Right atrium auricular region (tissue), 2 donors: ENCODE results near the gene CNRIP1. TPM values are rescaled to one million over a fixed set of nuclear protein-coding genes. Genes with fewer than 3 reads are reported as not detected.
A peak's percentile ranks its signal among the peaks of the same experiment; 100 is the strongest.

ENCODE experiments used
- DNase-seq: peaks from one replicate; pipeline ENCODE4 v3.0.0-alpha.2; 2019; ENCODE audit warnings: low spot score
- H3K27ac ChIP-seq, 2 donors: fragments of 200-600 bp; sonication (generic); 1 replicate in 1 of 2; 2 replicates in 1 of 2; pipeline ENCODE4 v1.5.1; 2016 to 2019
- H3K27me3 ChIP-seq, 2 donors: fragments of 200-600 bp; sonication (generic); one replicate each; pipeline versions ENCODE4 v1.5.1 to v1.6.0; 2017 to 2019
- H3K36me3 ChIP-seq: fragments of 200-600 bp; sonication (generic); one replicate; pipeline ENCODE4 v1.5.1; 2016
- H3K4me1 ChIP-seq, 2 donors: fragments of 200-600 bp; sonication (generic); one replicate each; pipeline versions ENCODE4 v1.5.1 to v1.6.0; 2017 to 2019
- H3K4me3 ChIP-seq, 2 donors: fragments of 200-600 bp; sonication (generic); 1 replicate in 1 of 2; 2 replicates in 1 of 2; pipeline ENCODE4 v1.5.1; 2017 to 2019; ENCODE audit warnings: mild to moderate bottlenecking in 1 of 2, moderate library complexity in 1 of 2
- H3K9me3 ChIP-seq, 2 donors: fragments of 200-600 bp; sonication (generic); one replicate each; pipeline ENCODE4 v1.5.1; 2019
- CTCF ChIP-seq, 2 donors: fragments of 200-600 bp; sonication (generic); IDR thresholded peaks; one replicate each; pipeline ENCODE4 v1.5.1; 2019; ENCODE audit warnings: antibody characterized with exemption in 2 of 2
- total RNA-seq, 2 donors: library from RNA; depleted of rRNA; stranded (reverse); fragments of >200 nt; gene quantifications; one replicate each; pipeline ENCODE4 v1.1.0, GENCODE V29; 2016

The CNRIP1 gene
- total RNA-seq, 2 donors from 2014 or later: 9.9 to 24.9 TPM

- no peak overlapping the region for H3K27ac ChIP-seq
- H3K4me3 ChIP-seq: no peak overlapping the region
- H3K27me3 ChIP-seq: no peaks in the 10 kb centered on the region
- DNase-seq: no peak
- H3K9me3 ChIP-seq: no peaks in the 10 kb centered on the region
- H3K4me1 ChIP-seq: peaks cover 0 to 10% of the 10 kb centered on the region in 2 donors
- H3K36me3 ChIP-seq: no peaks in the 10 kb centered on the region
- no peak for TF ChIP-seq CTCF (IDR thresholded peaks at IDR 0.05)
Observed at GRCh38 chr2:68295516-68295915, 24.2 kb downstream of the CNRIP1 start.

- Histone ChIP-seq H3K9me3 (no peaks in the 10 kb centered on the region), H3K4me1 (peaks cover 0 to 12% of the 10 kb centered on the region in 2 donors), H3K4me3 (no peak overlapping the region), H3K36me3 (no peaks in the 10 kb centered on the region), H3K27me3 (no peaks in the 10 kb centered on the region), H3K27ac (no peak overlapping the region)
- no peak for TF ChIP-seq CTCF (IDR thresholded peaks at IDR 0.05)
- DNase-seq: no peak
Observed at GRCh38 chr2:68294913-68295312, 24.8 kb downstream of the CNRIP1 start.

- Histone ChIP-seq H3K36me3 (no peaks in the 10 kb centered on the region), H3K4me1 (peaks cover 0 to 12% of the 10 kb centered on the region in 2 donors), H3K27ac (no peak overlapping the region), H3K4me3 (no peak overlapping the region), H3K9me3 (no peaks in the 10 kb centered on the region), H3K27me3 (no peaks in the 10 kb centered on the region)
- DNase-seq: no peak
- no peak for TF ChIP-seq CTCF (IDR thresholded peaks at IDR 0.05)
Observed at GRCh38 chr2:68294187-68294586, 25.6 kb downstream of the CNRIP1 start.

GRCh38 chr2:68293755-68294154 lies 26.0 kb downstream of the CNRIP1 start:
- Histone ChIP-seq H3K27me3 (no peaks in the 10 kb centered on the region), H3K27ac (no peak overlapping the region), H3K36me3 (no peaks in the 10 kb centered on the region), H3K4me1 (peaks cover 0 to 14% of the 10 kb centered on the region in 2 donors), H3K4me3 (no peak overlapping the region), H3K9me3 (no peaks in the 10 kb centered on the region)
- no peak for TF ChIP-seq CTCF (IDR thresholded peaks at IDR 0.05)
- no peak for DNase-seq

- Histone ChIP-seq H3K9me3 (no peaks in the 10 kb centered on the region), H3K4me3 (no peak overlapping the region), H3K36me3 (no peaks in the 10 kb centered on the region), H3K4me1 (peaks cover 0 to 21% of the 10 kb centered on the region in 2 donors), H3K27me3 (no peaks in the 10 kb centered on the region), H3K27ac (no peak overlapping the region)
- no peak for TF ChIP-seq CTCF (IDR thresholded peaks at IDR 0.05)
- DNase-seq: no peak
Observed at GRCh38 chr2:68293024-68293423, 26.7 kb downstream of the CNRIP1 start.

- Histone ChIP-seq H3K4me3 (no peak overlapping the region), H3K4me1 (peaks cover 0 to 28% of the 10 kb centered on the region in 2 donors), H3K36me3 (no peaks in the 10 kb centered on the region), H3K27ac (no peak overlapping the region), H3K27me3 (no peaks in the 10 kb centered on the region), H3K9me3 (no peaks in the 10 kb centered on the region)
- TF ChIP-seq CTCF (IDR thresholded peaks at IDR 0.05): peak; percentile 36 to 59
- no peak for DNase-seq
Observed at GRCh38 chr2:68292108-68292710, 27.5 kb downstream of the CNRIP1 start.
